Caco-2 (cell line): Measurements from ENCODE around the gene PLEKHS1. TPM values are rescaled to one million over a fixed set of nuclear protein-coding genes. Genes with fewer than 3 reads are reported as not detected.

ENCODE experiments used
- BruUV-seq: library from RNA; stranded (reverse); fragments of 400-500 nt; replicated peaks from 2 replicates; lab custom pipeline; 2021; lab: Mats Ljungman, UMichigan
- CTCF ChIA-PET: fragments of 300-600 bp; sonication (Branson Sonifier 250); formaldehyde crosslinking; loops from one replicate; lab custom pipeline; 2022; ENCODE audit warnings: antibody characterized with exemption; lab: Charles Lee
- POLR2A ChIA-PET: fragments of 300-600 bp; sonication (Branson Sonifier 250); formaldehyde crosslinking; loops from one replicate; lab custom pipeline; 2022; ENCODE audit warnings: antibody characterized with exemption; lab: Charles Lee
- DNase-seq, 2 experiments: peaks; one replicate each; pipeline versions ENCODE4 v3.0.0 to v3.0.0-alpha.2; 2020 to 2022
- H3K27me3 ChIP-seq: replicated peaks from 2 replicates; pipeline ENCODE4 v1.6.0; 2011; ENCODE audit warnings: low read length; ENCODE audit not compliant: control insufficient read depth, insufficient read depth
- H3K36me3 ChIP-seq: 2 replicates; pipeline ENCODE4 v1.5.1; 2011; ENCODE audit warnings: low read length; ENCODE audit not compliant: control insufficient read depth, insufficient read depth
- H3K4me1 ChIP-seq: fragments of 250-450 bp; sonication (Bioruptor Pico); 2 replicates; pipeline ENCODE4 v1.5.1; 2020; ENCODE audit warnings: mild to moderate bottlenecking
- H3K4me3 ChIP-seq: 2 replicates; pipeline ENCODE4 v1.5.1; 2011; ENCODE audit warnings: low read depth, mild to moderate bottlenecking, control low read depth, low read length
- H3K9me3 ChIP-seq: fragments of 250-450 bp; sonication (Bioruptor Pico); 2 replicates; pipeline ENCODE4 v1.5.1; 2020; ENCODE audit warnings: mild to moderate bottlenecking, moderate library complexity
- H3K27ac Mint-ChIP-seq: one replicate; pipeline ENCODE4 v1.8.0; 2022; ENCODE audit warnings: mixed read lengths; ENCODE audit not compliant: unreplicated experiment
- H3K27me3 Mint-ChIP-seq: one replicate; pipeline ENCODE4 v1.8.0; 2022; ENCODE audit warnings: mixed read lengths; ENCODE audit not compliant: insufficient read depth, unreplicated experiment
- H3K36me3 Mint-ChIP-seq: one replicate; pipeline ENCODE4 v1.8.0; 2022; ENCODE audit warnings: mild to moderate bottlenecking, mixed read lengths; ENCODE audit not compliant: insufficient read depth, unreplicated experiment
- H3K4me1 Mint-ChIP-seq: one replicate; pipeline ENCODE4 v1.8.0; 2022; ENCODE audit warnings: low read depth, mixed read lengths; ENCODE audit not compliant: unreplicated experiment
- H3K4me3 Mint-ChIP-seq: one replicate; pipeline ENCODE4 v1.8.0; 2022; ENCODE audit warnings: mild to moderate bottlenecking, moderate library complexity, mixed read lengths; ENCODE audit not compliant: unreplicated experiment
- H3K9me3 Mint-ChIP-seq: one replicate; pipeline ENCODE4 v1.8.0; 2022; ENCODE audit warnings: mixed read lengths; ENCODE audit not compliant: unreplicated experiment
- CTCF ChIP-seq, 2 experiments: fragments of 200-600 bp in 1 of 2; IDR thresholded peaks; 1 replicate in 1 of 2; 2 replicates in 1 of 2; pipeline versions ENCODE4 v1.5.1 to v1.8.0; 2011 to 2022; ENCODE audit warnings: antibody characterized with exemption in 1 of 2, control low read depth in 1 of 2, inconsistent platforms in 1 of 2, low read depth in 1 of 2, low read length in 1 of 2, mild to moderate bottlenecking in 1 of 2, moderate library complexity in 1 of 2; ENCODE audit not compliant: insufficient read depth in 1 of 2, severe bottlenecking in 1 of 2, unreplicated experiment in 1 of 2
- intact Hi-C: fragments of 100-400 bp; cut with micrococcal nuclease; formaldehyde crosslinking; loops from one replicate; pipeline ENCODE4 v1.10.0; 2022; ENCODE audit not compliant: unreplicated experiment
- total RNA-seq: library from RNA; stranded (reverse); gene quantifications from 2 replicates; pipeline ENCODE4 v1.2.3, GENCODE V29; 2022

PLEKHS1 gene
- total RNA-seq, 1 experiment from 2014 or later = not detected

- Mint-ChIP-seq H3K4me1 (no peaks in the 10 kb centered on the region), H3K36me3 (no peaks in the 10 kb centered on the region), H3K27me3 (no peaks in the 10 kb centered on the region), H3K27ac (no peak overlapping the region), H3K9me3 (no peaks in the 10 kb centered on the region), H3K4me3 (no peak overlapping the region)
- no TSS peak for BruUV-seq
- H3K27me3 ChIP-seq = no peaks in the 10 kb centered on the region
- no peaks in the 10 kb centered on the region for H3K4me1 ChIP-seq
- TF ChIP-seq CTCF (IDR thresholded peaks at IDR 0.05; ENCODE audit: insufficient read depth in 1 of 2, low read depth in 1 of 2, low read length in 1 of 2, severe bottlenecking in 1 of 2, unreplicated experiment in 1 of 2) = no peak
- no peaks in the 10 kb centered on the region for H3K36me3 ChIP-seq
- intact Hi-C loops = no loop called here
- ChIA-PET CTCF (no interaction called here), POLR2A (no interaction called here)
- DNase-seq = no peak
- no peaks in the 10 kb centered on the region for H3K9me3 ChIP-seq
- H3K4me3 ChIP-seq = no peak overlapping the region
Measured at GRCh38 chr10:113782367-113782766, 30.9 kb downstream of the PLEKHS1 start.

GRCh38 chr10:113782986-113783704 lies 31.7 kb downstream of the PLEKHS1 start:
- no peaks in the 10 kb centered on the region for H3K27me3 Mint-ChIP-seq
- no TSS peak for BruUV-seq
- Histone ChIP-seq H3K36me3 (no peaks in the 10 kb centered on the region), H3K9me3 (no peaks in the 10 kb centered on the region), H3K4me1 (no peaks in the 10 kb centered on the region), H3K27me3 (no peaks in the 10 kb centered on the region), H3K4me3 (no peak overlapping the region)
- H3K27ac Mint-ChIP-seq = no peak overlapping the region
- DNase-seq = no peak
- no peaks in the 10 kb centered on the region for H3K36me3 Mint-ChIP-seq
- TF ChIP-seq CTCF (IDR thresholded peaks at IDR 0.05; ENCODE audit: insufficient read depth in 1 of 2, low read depth in 1 of 2, low read length in 1 of 2, severe bottlenecking in 1 of 2, unreplicated experiment in 1 of 2) = no peak
- no peaks in the 10 kb centered on the region for H3K9me3 Mint-ChIP-seq
- CTCF ChIA-PET = no interaction called here
- POLR2A ChIA-PET = no interaction called here
- no peak overlapping the region for H3K4me3 Mint-ChIP-seq
- no peaks in the 10 kb centered on the region for H3K4me1 Mint-ChIP-seq
- intact Hi-C loops = no loop called here

- Mint-ChIP-seq H3K4me1 (peaks cover 10% of the 10 kb centered on the region), H3K27ac (peak overlapping the region; percentile 58), H3K27me3 (no peaks in the 10 kb centered on the region), H3K4me3 (no peak overlapping the region), H3K9me3 (peaks cover 6% of the 10 kb centered on the region), H3K36me3 (no peaks in the 10 kb centered on the region)
- Histone ChIP-seq H3K36me3 (no peaks in the 10 kb centered on the region; the same call in 1 of the 2 replicates), H3K9me3 (no peaks in the 10 kb centered on the region), H3K4me1 (peaks cover 8% of the 10 kb centered on the region), H3K27me3 (no peaks in the 10 kb centered on the region), H3K4me3 (no peak overlapping the region)
- no peak for TF ChIP-seq CTCF (IDR thresholded peaks at IDR 0.05; ENCODE audit: insufficient read depth in 1 of 2, low read depth in 1 of 2, low read length in 1 of 2, severe bottlenecking in 1 of 2, unreplicated experiment in 1 of 2)
- peak in 1 of 2 experiments; percentile 9 for DNase-seq
- intact Hi-C loops = no loop called here
- ChIA-PET CTCF (no interaction called here), POLR2A (no interaction called here)
- no TSS peak for BruUV-seq
Measured at GRCh38 chr10:113788604-113789083, 37.2 kb downstream of the PLEKHS1 start.
